ENCODE results near the gene ZSWIM5.
"Not testable (repeated sequence)": the region's sequence is repeated elsewhere in the genome, so short reads cannot be mapped to it uniquely, and the experiment has no call there.

The ZSWIM5 gene

GRCh38 chr1:45205910-45206721, at the start of gene ZSWIM5:
TSS of gene ZSWIM5 (minus strand) at chr1:45206605. CDS start at chr1:45206350, 255 bp downstream.
- peak; percentile 62 for DNase-seq

DNA sequence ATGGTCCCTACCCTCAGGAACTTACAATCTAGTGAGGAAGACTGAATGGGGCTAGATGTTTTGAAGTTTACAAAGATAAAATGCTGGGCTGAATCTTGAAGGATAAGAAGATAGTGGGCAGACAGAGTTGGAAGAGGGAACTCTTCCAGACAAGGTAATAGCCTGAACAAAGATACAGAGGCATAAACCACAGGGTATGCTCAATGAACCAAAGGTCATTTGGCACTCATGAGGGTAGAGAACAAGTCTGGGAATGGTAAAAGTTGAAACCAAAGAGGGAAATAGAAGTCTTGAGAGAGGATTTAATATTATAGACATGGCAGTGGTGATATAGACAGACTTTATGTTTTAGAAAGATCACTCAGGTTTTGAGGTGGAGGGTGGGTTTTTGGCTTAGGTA, 48.1 kb upstream of the ZSWIM5 start:
- DNase-seq: no peak

- no peak for DNase-seq
Observed at GRCh38 chr1:45250544-45250943, 44.1 kb upstream of the ZSWIM5 start.

DNA sequence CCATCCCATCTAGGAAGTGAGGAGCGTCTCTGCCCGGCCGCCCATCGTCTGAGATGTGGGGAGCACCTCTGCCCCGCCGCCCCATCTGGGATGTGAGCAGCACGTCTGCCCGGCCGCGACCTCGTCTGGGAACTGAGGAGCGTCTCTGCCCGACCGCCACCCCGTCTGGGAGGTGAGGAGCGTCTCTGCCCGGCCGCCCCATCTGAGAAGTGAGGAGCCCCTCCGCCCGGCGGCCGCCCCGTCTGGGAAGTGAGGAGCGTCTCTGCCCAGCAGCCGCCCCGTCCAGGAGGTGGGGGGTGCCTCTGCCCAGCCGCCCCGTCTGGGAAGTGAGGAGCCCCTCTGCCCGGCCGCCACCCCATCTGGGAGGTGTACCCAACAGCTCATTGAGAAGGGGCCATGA, 41.6 kb upstream of the ZSWIM5 start:
- not testable (repeated sequence) for DNase-seq

GRCh38 chr1:45246760-45247159, 40.4 kb upstream of the ZSWIM5 start:
- DNase-seq: no peak

DNA sequence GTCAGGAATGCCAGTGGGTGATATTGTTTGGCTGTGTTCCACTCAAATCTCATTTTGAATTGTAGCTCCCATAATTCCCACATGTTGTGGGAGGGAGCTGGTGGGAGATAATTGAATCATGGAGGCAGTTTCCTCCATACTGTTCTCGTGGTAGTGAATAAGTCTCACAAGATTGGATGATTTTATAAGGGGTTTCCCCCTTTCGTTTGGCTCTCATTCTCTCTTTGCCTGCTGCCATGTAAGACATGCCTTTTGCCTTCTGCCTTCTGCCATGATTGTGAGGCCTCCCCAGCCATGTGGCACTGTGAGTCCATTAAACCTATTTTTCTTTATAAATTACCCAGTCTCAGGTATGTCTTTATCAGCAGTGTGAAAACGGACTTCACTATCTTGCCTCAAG, 40.0 kb upstream of the ZSWIM5 start:
- not testable (repeated sequence) for DNase-seq

DNA sequence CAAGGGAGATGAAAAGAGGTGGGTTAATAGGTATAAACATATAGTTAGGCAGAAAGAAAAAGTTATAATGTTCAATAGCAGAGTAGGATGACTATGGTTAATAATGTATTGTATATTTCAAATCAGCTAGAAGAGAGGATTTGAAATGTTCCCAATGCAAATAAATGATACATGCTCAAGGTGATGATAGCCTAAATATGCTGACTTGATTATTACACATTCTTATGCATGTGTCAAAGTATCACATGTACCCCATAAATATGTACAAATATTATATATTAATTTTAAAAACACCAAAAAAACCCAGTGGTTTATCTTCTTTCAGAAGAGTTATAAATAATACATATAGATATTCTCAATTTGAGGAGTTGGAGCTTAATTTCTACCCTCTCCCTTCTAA, 38.3 kb upstream of the ZSWIM5 start:
- no peak for DNase-seq

DNA sequence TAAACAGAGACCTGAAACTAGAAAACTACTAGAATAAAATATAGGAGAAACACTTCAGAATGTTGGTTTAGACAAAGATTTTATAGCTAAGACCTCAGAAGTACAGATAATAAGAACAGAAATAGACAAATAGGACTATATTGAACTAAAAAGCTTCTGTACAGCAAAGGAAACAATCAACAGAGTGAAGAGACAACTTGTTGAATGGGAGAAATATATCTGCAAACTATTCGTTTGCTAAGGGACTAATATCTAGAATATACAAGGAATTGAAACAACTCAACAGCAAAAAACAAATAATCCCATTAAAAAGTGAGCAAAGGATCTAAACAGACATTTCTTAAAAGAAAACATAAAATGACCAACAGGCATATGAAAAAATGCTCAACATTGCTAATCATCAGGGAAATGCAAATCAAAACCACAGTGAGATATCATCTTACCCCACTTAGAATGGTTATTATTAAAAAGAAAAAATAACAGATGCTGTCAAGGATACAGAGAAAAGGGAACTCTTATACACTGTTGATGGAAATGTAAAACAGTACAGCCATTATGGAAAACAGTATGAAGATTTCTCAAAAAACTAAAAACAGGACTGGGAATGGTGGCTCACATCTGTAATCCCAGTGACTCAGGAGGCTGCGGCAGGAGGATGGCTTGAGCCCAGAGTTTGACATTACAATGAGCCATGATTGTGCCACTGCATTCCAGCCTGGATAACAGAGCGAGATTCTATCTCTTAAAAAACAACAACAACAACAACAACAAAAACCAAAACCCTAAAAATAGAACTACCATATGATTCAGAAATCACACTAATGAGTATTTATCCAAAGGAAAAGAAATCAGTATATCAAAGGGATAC, 37.3 kb upstream of the ZSWIM5 start:
- DNase-seq: no peak

DNA sequence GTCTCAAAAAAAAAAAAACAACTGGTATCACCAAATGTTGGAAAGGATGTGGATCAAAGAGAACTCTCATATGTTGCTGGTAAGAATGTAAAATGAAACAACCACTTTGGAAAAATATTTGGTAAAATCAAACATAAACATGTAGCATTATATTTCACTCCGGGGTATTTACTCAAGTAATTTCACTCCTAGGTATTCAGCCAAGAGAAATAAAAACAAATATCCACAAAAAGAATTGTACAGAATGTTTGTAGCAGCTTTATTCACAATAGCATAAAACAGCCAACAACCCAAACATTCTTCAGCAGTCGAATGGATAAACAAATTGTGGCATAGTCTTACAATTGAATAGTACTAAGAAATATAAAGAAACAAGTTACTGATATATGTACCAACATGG, 32.4 kb upstream of the ZSWIM5 start:
- DNase-seq: no peak

GRCh38 chr1:45236136-45236535, 29.7 kb upstream of the ZSWIM5 start:
- DNase-seq: no peak

DNA sequence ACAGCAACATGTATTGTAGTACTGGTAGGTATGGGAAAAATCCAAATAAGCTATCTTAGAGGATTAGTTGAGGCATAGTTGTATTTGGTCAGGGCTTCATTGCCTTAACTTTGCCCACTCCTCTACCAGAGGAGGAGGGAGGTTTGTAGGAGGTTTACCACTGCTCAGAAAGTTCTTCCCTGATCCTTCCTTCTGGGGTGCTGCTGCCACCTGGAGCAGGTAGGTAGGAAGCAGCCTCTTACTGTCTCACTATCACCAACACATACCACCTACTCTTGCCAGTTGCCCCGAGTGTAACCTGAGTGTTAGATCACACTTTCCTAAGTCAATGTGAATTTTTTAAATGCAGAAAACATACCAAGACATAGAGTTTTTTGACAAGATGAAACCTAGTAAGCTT, 24.1 kb upstream of the ZSWIM5 start:
- DNase-seq: no peak

- DNase-seq: no peak
Observed at GRCh38 chr1:45225598-45225997, 19.2 kb upstream of the ZSWIM5 start.

GRCh38 chr1:45223710-45224109, 17.3 kb upstream of the ZSWIM5 start:
- DNase-seq: not testable (repeated sequence)

DNA sequence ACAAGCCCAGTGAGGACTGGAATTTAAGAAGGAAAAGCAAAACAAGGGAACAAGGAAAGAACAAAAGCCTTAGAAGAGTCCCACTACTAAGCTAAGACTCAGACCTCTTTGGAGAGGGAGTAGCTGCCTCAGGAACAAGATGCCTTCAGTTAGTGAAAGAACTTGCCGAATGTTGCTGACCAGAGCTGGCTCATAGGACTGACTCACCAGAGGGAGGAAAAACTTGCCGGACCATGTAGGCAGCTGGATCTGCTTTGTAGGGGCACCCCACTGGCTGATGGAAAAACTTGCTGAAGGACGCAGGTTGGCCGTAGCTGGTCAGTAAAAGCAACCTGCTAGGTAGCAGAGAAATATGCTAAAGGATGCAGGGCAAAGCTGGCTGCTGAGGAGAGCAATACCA, 15.3 kb upstream of the ZSWIM5 start:
- DNase-seq: no peak

- DNase-seq: no peak
Observed at GRCh38 chr1:45216861-45217260, 10.5 kb upstream of the ZSWIM5 start.

- DNase-seq: no peak
Observed at GRCh38 chr1:45216200-45216541, 9.8 kb upstream of the ZSWIM5 start.

DNA sequence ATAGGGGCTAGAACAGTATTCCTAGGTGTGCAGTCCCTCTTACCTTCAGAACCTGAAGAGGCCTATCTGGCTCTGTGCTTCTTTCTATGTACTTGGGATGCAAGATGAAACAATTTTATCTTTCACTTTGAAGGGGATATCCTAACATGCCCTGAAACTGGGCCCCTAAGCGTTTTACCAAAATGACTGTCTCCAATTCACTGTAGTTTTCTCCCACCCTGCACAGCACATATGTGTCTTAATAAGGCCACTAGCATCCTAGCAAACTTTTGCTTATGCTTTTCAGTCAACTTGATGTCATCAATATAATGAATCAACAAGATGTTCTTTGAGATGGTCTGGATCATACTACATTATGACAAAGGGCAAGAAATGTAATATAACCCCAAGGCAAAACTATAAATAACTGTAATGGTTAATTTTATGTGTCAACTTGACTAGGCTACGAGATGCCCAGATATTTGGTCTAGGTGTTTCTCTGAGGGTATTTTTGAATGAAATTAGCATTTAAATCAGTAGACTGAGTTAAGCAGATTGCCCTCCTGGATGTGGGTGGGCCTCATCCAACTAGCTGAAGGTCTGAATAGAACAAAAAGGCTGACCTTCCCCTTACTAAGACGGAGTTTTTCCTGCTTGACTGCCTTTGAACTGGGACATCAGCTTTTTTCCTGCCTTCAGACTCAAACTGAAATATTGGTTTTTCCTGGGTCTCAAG, 9.2 kb upstream of the ZSWIM5 start:
- no peak for DNase-seq

DNA sequence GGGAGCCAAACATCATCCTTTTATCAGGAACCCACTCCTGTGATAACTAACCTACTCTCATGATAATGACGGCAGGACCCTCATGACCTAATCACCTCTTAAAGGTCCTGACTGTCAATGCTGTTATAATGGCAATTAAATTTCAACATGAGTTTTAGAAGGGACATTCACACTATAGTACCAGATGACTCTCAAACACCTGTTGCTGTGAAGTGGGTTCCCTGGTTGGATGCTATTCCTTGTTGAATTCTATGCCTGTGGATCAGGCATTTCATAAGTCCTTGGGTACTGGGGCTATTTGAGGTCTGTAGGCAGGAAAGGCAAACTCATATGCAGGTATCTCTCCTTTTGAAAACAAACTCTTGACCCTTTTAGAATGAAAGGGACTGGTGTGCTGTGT, 7.5 kb upstream of the ZSWIM5 start:
- DNase-seq: no peak

- no peak for DNase-seq
Observed at GRCh38 chr1:45211076-45211475, 4.7 kb upstream of the ZSWIM5 start.

GRCh38 chr1:45206808-45207623, 611 bp upstream of the ZSWIM5 start:
- no peak for DNase-seq

DNA sequence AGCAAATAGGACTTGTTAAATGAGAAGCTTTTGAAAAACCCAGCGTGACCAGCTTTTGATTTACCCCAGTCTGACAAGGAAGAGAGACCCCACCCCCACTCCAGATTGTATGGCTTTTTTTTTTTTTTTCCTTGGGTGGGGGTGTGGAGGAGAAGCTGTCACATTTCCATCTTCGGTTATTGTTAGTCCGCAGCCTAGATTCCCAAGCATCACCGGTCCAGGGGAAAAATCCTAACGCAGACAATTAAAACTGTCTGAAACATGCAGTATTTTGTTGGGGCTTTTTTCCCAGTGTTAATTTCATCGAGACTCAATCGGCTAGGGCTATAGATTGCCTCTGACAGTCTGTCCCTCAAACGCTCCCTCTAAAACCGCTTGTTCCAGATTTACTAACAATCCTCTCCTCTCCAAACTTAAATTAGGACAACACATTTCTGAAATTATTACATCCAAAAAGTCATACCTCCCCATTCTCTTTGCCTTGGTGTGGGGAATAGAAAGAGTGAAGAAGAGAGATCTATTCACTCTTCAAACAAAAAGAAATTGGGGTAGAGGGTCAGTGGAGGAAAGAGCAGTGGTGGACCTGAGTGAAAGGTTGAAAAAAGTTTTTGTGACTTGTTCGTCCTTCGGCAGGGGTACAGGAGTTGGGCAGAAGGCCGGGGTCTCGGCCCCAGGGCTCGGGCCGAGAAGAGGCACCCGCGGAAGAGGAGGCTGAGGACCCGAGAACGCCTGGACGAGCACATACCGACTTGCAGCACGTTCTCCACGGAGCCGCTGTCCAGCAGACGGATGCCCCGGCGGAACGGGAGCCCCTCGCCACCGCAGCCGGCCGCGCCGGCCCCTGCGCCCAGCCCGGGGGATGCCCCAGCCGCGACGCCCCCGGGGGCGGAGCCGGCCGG, 1.1 kb downstream of the ZSWIM5 start:
- peak; percentile 39 for DNase-seq

All from NCI-H146 (cell line).